ENCODE results near the gene POLR2F.

POLR2F gene
- total RNA-seq, result 8.8 to 15.5 (median 11.3) reads per million in 4 donors

GRCh38 chr22:37953437-37954179 lies at the start of gene POLR2F, which contains the start of gene C22orf23:
TSS of gene POLR2F (plus strand) at chr22:37953699. CDS start at chr22:37953788, 89 bp downstream.
TSS of gene C22orf23 (minus strand) at chr22:37953601. CDS start at chr22:37953149, 452 bp downstream.
- DNase-seq, result peak; percentile 94 to 98 (median 95)

GRCh38 chr22:37904572-37905533 lies 48.6 kb upstream of the POLR2F start:
- no peak for DNase-seq

- peak; percentile 43 to 71 (median 56) for DNase-seq
These were observed 47.8 kb upstream of the POLR2F start, which contains the start of gene MICALL1 for GRCh38 chr22:37905534-37906363. TSS of gene MICALL1 (plus strand) at chr22:37906297. CDS start at chr22:37906423, 126 bp downstream.

- peak in 4 of 5 donors; percentile 16 to 38 (median 32) for DNase-seq
These were observed 47.0 kb upstream of the POLR2F start for GRCh38 chr22:37906364-37907008.

DNA sequence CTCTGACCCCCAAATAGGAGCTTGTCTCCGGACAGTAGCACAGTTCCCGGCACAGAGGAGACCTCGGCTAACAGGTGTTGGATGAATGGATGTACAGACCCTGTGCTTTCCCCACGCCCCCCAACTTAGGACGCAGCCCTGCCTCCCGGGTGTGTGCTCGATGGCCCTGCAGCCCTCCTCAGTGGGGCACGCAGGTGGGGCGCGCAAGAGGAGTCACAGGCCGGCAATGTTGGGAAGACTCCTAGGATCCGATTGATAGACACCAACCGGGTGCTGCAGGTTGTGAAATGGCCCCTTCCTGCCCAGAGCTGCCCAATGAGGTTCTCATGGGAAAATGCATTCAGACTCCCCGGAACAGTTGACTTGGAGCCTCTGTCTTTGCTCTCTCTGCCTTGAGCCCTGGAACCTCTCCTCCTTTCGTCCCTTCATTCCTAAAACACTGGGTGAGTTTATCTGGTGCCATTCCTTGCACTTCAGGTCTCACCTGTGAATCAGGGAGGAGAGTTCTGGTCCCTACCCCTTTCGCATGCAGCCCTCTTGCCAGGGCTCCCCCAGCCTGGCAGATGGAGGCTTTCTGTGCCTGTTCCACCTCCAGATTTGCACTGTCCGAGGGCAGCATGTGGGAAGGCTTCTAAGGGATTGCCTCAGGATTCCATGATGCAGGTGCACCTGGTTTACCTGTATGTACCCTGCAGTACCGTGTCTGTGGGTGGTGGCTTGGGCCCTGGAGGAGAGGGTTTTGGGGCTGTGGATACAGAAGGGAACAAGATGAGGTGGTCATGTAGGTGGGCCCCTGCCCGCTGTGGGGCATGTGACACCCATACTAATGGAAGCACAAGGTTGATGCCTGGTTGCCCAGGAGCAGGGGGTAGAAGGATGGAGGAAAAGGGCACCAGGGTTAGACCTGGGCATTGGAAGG lies 46.2 kb upstream of the POLR2F start:
- no peak for DNase-seq

GRCh38 chr22:37909766-37910165 lies 43.7 kb upstream of the POLR2F start:
- DNase-seq, result no peak

GRCh38 chr22:37910890-37911672 lies 42.4 kb upstream of the POLR2F start:
- DNase-seq, result no peak

DNA sequence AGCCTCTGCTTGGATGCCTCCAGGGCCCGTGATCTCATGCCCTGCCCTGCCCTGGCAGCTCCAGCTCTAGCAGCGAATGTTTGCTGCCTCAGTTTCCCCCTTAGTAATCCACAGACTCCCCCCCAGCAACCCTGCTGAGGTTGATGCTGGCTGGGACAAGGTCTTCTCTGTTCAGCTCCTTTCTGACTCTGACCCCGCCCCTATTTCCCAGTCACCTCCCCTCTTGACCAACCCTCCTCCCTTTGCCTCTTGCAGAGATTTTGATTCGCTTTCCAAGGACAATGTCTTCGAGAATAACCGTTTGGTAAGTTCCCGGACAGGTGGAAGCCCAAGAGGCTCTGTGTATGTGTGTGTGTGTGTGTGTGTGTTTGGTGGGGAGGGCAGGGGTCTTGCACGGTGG lies 41.8 kb upstream of the POLR2F start:
- no peak for DNase-seq

DNA sequence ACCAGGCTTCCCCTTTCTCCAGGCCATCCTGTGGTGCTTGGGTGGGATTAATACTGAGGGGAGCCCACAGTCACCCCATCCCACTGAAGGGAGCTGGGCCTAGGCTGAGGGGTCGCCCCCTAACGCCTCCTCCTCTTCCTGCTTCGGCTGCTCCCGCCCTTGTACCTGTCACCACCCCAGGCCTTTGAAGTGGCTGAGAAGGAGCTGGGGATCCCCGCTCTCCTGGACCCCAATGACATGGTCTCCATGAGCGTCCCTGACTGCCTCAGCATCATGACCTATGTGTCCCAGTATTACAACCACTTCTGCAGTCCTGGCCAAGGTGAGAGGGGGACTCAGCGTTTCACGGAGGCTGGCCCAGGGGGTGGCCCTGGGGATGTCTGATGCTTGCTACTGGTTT lies 41.3 kb upstream of the POLR2F start:
- no peak for DNase-seq

GRCh38 chr22:37913233-37913721 lies 40.2 kb upstream of the POLR2F start:
- no peak for DNase-seq

- DNase-seq, result no peak
These were observed 37.2 kb upstream of the POLR2F start for GRCh38 chr22:37916311-37916710.

GRCh38 chr22:37917874-37918548 lies 35.5 kb upstream of the POLR2F start:
- no peak for DNase-seq

DNA sequence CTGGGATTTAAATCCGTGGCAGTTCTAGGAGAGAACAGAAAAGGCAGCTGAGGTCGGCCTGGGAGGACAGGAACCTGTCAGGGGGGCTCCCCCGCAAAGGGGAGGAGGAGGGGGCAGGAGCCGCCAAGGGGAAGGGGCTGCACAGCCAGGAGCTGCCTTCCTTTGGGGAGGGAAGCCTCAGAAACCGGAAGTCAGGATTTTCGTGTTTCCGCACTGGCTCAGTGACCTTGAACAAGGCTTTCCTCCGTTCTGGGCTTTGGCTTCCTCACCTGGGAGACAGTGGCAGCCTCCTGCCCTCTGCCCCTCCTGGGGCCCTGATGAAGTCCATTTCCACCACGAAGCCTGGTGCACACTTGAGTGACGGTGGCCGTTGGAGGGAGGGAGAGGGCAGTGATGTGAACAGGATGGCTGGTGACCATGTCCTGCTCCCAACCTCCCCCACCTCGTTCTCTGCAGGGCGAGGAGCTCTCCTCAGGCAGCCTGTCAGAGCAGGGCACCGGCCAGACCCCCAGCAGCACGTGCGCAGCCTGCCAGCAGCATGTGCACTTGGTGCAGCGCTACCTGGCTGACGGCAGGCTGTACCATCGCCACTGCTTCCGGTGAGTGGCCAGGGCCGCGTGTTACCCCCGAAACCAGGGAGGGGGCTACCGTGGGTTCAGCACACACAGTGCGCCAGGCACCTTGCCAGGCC lies 34.8 kb upstream of the POLR2F start:
- DNase-seq, result no peak

DNA sequence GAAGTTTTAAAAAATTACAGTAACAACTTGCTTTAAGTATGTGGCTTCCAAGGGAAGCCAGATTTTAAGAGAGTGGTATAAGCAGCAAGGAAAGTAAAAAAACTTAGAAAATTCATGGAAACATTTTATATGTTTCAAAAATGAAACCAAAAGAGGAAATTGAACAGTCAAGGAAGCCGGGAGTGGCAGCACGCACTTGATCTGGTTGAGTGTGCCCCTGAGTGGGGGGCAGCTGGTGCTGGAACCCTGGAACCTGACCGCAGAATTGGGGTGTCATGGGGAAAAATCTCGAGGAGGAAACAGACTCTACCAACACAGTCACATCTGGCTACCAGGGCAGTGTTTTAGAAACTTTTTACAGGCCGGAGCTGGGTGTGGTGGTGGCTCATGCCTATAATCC lies 33.4 kb upstream of the POLR2F start:
- DNase-seq, result no peak

GRCh38 chr22:37922191-37922590 lies 31.3 kb upstream of the POLR2F start:
- DNase-seq, result no peak

DNA sequence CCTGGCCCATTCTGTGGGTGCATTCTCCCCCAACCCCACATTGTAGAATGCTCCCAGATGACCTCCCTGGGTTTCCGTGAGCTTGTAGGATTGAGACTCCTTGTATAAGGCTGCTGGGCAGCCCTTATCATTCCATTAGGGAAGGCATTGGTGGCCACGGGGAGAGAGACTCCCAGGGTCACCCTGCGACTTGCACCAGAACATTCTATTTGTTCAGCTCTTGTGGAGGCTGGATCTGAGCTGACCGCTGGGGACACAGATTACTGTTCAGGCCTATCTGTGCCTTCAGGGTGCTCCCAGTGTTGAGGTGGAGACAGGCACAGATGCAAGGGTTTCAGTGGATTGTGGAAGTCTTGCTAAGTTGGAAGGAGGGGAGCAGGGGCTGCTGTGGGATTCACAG lies 29.6 kb upstream of the POLR2F start:
- DNase-seq, result no peak

- DNase-seq, result no peak
These were observed 29.0 kb upstream of the POLR2F start for GRCh38 chr22:37924386-37925065.

- no peak for DNase-seq
These were observed 28.2 kb upstream of the POLR2F start for GRCh38 chr22:37925330-37925729.

Data from T-helper 1 cell (primary cell).